MM.1S (cell line): ENCODE data around the gene CTNNAL1.

Experiments used
- EZH2 ChIP-seq: fragments of 300-600 bp; sonication (generic); optimal IDR thresholded peaks from 2 replicates; pipeline ENCODE3; 2017; ENCODE audit warnings: low read depth, mild to moderate bottlenecking, antibody characterized with exemption, low read length, mixed read lengths
- EZH2phosphoT487 ChIP-seq: fragments of 300-600 bp; sonication (generic); IDR thresholded peaks from 2 replicates; pipeline ENCODE4 v1.6.1; 2018; ENCODE audit warnings: antibody characterized with exemption, low read length
- TF ChIP-seq, protein P1 (sequence below): fragments of 300-600 bp; sonication (generic); IDR thresholded peaks from 2 replicates; pipeline ENCODE4 v1.5.1; 2016; ENCODE audit warnings: antibody characterized with exemption, low read length, mixed read lengths

DNA sequence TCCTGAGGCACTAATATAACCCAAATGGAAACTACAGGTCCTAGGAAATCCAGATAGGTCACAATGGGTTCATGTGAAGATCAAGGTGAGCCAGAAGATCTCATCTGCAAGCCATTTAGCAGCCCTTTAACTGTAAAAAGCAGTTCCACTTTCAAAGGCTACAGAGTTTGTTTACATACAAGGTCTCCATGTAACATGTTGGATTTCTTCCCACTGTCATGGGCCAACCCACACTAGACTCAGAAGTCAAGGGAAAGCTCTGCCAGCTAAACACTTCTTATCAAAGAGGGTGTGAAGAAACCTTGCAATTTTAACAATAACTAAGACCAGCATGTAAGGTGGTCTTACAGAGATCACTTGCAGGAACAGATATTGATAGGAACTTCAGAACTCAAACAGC lies 3.8 kb upstream of the CTNNAL1 start:
- TF ChIP-seq, protein P1, sequence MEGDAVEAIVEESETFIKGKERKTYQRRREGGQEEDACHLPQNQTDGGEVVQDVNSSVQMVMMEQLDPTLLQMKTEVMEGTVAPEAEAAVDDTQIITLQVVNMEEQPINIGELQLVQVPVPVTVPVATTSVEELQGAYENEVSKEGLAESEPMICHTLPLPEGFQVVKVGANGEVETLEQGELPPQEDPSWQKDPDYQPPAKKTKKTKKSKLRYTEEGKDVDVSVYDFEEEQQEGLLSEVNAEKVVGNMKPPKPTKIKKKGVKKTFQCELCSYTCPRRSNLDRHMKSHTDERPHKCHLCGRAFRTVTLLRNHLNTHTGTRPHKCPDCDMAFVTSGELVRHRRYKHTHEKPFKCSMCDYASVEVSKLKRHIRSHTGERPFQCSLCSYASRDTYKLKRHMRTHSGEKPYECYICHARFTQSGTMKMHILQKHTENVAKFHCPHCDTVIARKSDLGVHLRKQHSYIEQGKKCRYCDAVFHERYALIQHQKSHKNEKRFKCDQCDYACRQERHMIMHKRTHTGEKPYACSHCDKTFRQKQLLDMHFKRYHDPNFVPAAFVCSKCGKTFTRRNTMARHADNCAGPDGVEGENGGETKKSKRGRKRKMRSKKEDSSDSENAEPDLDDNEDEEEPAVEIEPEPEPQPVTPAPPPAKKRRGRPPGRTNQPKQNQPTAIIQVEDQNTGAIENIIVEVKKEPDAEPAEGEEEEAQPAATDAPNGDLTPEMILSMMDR = no peak
- TF ChIP-seq EZH2phosphoT487 (no peak), EZH2 (no peak)
